GM12865 (cell line): ENCODE measurements around the gene PRAMEF12.

ENCODE experiments used
- DNase-seq: peaks from one replicate; pipeline ENCODE4 v3.0.0; 2010; ENCODE audit warnings: low read depth
- H3K4me3 ChIP-seq: 2 replicates; pipeline ENCODE4 v1.5.1; 2011; ENCODE audit warnings: mild to moderate bottlenecking, low read depth, low read length, control low read depth
- TF ChIP-seq, protein P1 (sequence below): IDR thresholded peaks from 2 replicates; pipeline ENCODE4 v1.5.1; 2011; ENCODE audit warnings: low read length, control low read depth, low read depth, inconsistent platforms; ENCODE audit not compliant: insufficient read depth; ENCODE audit errors: missing control alignments

The PRAMEF12 gene

DNA sequence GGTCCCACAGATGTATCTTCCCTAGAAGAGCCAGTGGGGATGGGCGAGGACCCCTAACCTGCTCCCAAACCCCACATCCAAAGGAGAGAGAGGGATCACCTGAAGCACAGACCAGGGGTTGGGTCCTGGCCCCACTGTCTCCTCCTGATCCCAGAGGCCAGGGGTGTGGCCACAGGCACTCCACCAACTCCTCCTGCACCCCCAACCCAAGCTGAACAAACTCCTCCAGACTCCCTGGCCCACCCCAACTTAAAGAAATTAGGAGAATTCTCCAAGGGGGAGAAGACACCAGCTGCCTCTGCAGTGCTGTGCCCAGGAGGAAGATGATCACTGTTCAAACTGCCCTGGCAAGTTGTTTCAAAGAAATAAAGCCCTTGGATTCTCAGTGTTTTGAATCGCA, 4.5 kb upstream of the PRAMEF12 start:
- DNase-seq, result no peak
- no peak overlapping the region for H3K4me3 ChIP-seq

GRCh38 chr1:12769976-12770505, 3.5 kb upstream of the PRAMEF12 start:
- no peak for DNase-seq
- no peak overlapping the region for H3K4me3 ChIP-seq
- TF ChIP-seq, protein P1, sequence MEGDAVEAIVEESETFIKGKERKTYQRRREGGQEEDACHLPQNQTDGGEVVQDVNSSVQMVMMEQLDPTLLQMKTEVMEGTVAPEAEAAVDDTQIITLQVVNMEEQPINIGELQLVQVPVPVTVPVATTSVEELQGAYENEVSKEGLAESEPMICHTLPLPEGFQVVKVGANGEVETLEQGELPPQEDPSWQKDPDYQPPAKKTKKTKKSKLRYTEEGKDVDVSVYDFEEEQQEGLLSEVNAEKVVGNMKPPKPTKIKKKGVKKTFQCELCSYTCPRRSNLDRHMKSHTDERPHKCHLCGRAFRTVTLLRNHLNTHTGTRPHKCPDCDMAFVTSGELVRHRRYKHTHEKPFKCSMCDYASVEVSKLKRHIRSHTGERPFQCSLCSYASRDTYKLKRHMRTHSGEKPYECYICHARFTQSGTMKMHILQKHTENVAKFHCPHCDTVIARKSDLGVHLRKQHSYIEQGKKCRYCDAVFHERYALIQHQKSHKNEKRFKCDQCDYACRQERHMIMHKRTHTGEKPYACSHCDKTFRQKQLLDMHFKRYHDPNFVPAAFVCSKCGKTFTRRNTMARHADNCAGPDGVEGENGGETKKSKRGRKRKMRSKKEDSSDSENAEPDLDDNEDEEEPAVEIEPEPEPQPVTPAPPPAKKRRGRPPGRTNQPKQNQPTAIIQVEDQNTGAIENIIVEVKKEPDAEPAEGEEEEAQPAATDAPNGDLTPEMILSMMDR, result no peak

More for the DNA sequence above, 4.5 kb upstream of the PRAMEF12 start:
- TF ChIP-seq, protein P1, result no peak

- no peak overlapping the region for H3K4me3 ChIP-seq
- no peak for DNase-seq
- TF ChIP-seq, protein P1, result no peak
Measured at GRCh38 chr1:12770620-12771019, 2.9 kb upstream of the PRAMEF12 start.

DNA sequence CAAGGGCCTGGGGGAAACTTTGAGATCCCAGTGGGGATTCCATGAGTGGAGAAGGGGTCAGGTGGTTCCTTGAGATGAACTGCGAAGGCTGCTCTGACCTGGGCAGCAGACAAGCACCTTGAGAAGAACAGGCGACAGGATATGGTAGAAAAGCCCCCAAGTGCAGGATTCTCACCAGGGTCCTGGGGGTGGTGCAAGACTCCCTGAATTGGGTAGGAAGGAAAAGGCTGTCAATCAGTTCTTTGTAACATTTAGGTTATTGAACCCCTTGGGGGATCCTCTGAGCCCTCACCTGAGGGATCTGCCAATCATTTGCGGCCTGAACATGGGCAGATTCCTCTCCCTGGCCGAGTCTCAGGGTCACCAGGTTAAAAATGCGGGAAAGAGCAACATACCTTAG, 2.4 kb upstream of the PRAMEF12 start:
- TF ChIP-seq, protein P1, result no peak
- no peak for DNase-seq
- H3K4me3 ChIP-seq, result no peak overlapping the region

GRCh38 chr1:12772520-12772919, 1.0 kb upstream of the PRAMEF12 start:
- H3K4me3 ChIP-seq, result no peak overlapping the region
- no peak for DNase-seq
- TF ChIP-seq, protein P1, result no peak

GRCh38 chr1:12774801-12775345, 1.3 kb downstream of the PRAMEF12 start:
- TF ChIP-seq, protein P1, result no peak
- no peak for DNase-seq

GRCh38 chr1:12775443-12775842, 1.9 kb downstream of the PRAMEF12 start:
- no peak for DNase-seq

More at GRCh38 chr1:12774801-12775345, 1.3 kb downstream of the PRAMEF12 start:
- no peak overlapping the region for H3K4me3 ChIP-seq

More at GRCh38 chr1:12775443-12775842, 1.9 kb downstream of the PRAMEF12 start:
- no peak overlapping the region for H3K4me3 ChIP-seq
- TF ChIP-seq, protein P1, result no peak
